Activated T-helper 17 cell treated with anti-CD3 and anti-CD28 coated beads, Interleukin-2, amount 50 U/mL, for 72 hours (primary cell): ENCODE measurements around the gene ASCC2. TPM values are rescaled to one million over a fixed set of nuclear protein-coding genes. Genes with fewer than 3 reads are reported as not detected.
"Not testable (repeated sequence)": the region's sequence is repeated elsewhere in the genome, so short reads cannot be mapped to it uniquely, and the experiment has no call there.

Experiments
- ATAC-seq: fragments of 150-1000 bp; cut with Tn5 transposase; replicated peaks from 2 replicates; pipeline ENCODE4 v1.10.0; 2021; ENCODE audit warnings: mild to moderate bottlenecking, moderate library complexity
- H3K27ac Mint-ChIP-seq: one replicate; pipeline ENCODE4 v1.8.0; 2022; ENCODE audit warnings: mixed read lengths
- H3K27me3 Mint-ChIP-seq: one replicate; pipeline ENCODE4 v1.8.0; 2022; ENCODE audit warnings: mixed read lengths
- H3K36me3 Mint-ChIP-seq: one replicate; pipeline ENCODE4 v1.8.0; 2022; ENCODE audit warnings: low read depth, mild to moderate bottlenecking, mixed read lengths
- H3K4me1 Mint-ChIP-seq: one replicate; pipeline ENCODE4 v1.8.0; 2022; ENCODE audit warnings: mixed read lengths
- H3K4me3 Mint-ChIP-seq: one replicate; pipeline ENCODE4 v1.8.0; 2022; ENCODE audit warnings: mild to moderate bottlenecking, mixed read lengths
- H3K9me3 Mint-ChIP-seq: one replicate; pipeline ENCODE4 v1.8.0; 2022; ENCODE audit warnings: mixed read lengths
- total RNA-seq, 2 donors: library from RNA; stranded (reverse); gene quantifications; one replicate each; pipeline ENCODE4 v1.2.3, GENCODE V29; 2022

The ASCC2 gene
- total RNA-seq, 2 donors from 2014 or later, result 62.0 to 79.4 TPM

DNA sequence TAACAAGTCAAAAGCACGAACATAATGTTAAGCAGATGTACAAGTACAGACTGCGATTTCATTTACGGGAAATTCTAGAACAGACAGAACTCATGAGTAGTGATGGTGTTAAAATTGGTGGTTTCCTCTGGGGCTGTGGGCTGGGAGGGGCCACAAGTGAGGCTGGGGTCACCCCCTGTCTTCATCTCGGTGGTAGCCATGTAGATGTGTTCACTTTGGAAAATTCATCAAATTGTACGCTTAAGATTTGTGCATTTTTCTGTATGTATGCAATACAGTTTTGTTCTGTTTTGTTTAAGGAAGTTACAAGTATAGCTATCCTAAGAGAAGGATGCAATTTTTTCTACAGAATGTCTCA lies 504 bp upstream of the ASCC2 start:
- Mint-ChIP-seq H3K4me1 (peaks cover 13% of the 10 kb centered on the region), H3K9me3 (no peaks in the 10 kb centered on the region), H3K27me3 (no peaks in the 10 kb centered on the region), H3K27ac (peak overlapping the region; percentile 97), H3K36me3 (peaks cover 24% of the 10 kb centered on the region), H3K4me3 (peak overlapping the region; percentile 98)
- ATAC-seq, result peak; percentile 18

DNA sequence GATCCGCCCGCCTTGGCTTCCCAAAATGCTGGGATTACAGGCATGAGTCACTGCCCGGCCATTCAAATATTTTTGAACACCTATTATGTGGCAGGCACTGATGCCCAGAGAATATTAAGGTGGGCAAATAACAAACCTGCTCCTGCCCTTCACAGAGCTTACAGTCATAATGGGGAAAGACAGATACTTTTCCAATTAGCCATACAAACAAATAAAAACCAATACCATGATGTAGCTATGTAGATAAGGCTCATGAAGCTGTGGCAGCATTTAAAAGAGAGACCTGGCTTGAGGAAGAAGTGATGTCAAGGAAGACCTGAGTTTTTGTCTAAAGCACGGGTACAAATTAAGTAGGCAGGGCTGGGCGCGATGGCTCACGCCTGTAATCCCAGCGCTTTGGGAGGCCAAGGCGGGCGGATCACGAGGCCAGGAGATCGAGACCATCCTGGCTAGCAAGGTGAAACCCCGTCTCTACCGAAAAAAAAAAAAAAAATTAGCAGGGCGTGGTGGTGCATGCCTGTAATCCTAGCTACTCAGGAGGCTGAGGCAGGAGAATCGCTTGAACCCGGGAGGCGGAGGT lies 1.2 kb downstream of the ASCC2 start:
- not testable (repeated sequence) for H3K27ac Mint-ChIP-seq

GRCh38 chr22:29834046-29834445 lies 4.0 kb downstream of the ASCC2 start:
- Mint-ChIP-seq H3K9me3 (no peaks in the 10 kb centered on the region), H3K4me1 (peaks cover 20% of the 10 kb centered on the region), H3K4me3 (no peak overlapping the region), H3K27ac (peak overlapping the region; percentile 9), H3K27me3 (no peaks in the 10 kb centered on the region), H3K36me3 (peaks cover 63% of the 10 kb centered on the region)
- ATAC-seq, result no peak

More for the DNA sequence above, 1.2 kb downstream of the ASCC2 start:
- peaks cover 40% of the 10 kb centered on the region for H3K36me3 Mint-ChIP-seq
- H3K4me1 Mint-ChIP-seq, result peaks cover 17% of the 10 kb centered on the region
- not testable (repeated sequence) for H3K27me3 Mint-ChIP-seq, H3K9me3 Mint-ChIP-seq, ATAC-seq
- peak overlapping the region; percentile 98 for H3K4me3 Mint-ChIP-seq

DNA sequence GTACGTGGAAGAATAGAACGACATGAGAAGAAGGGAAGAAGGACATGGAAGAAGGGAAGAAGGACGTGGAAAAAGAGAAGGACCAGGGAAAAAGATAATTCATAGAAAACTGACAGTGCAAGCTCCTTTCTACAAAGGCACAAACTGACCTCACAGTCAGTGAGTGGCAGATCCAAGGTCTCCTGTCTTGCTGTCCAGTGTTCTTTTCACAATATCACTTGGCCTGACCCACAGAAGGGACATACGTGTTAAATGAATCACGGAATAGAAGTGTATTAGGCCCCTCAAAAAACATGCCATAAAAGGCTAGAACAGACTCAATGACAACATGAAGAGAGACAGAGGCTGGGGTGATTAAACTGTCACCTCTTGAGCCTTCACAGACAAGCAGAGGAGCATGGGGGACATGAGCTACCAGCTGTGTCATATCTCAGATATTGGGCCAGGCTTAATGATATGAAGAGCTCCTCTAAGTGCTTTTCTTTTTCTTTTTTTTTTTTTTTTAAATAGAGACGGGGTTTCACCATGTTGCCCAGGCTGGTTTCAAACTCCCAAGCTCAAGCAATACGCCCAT lies 4.6 kb downstream of the ASCC2 start:
- no peak for ATAC-seq
- no peaks in the 10 kb centered on the region for H3K9me3 Mint-ChIP-seq
- peaks cover 66% of the 10 kb centered on the region for H3K36me3 Mint-ChIP-seq
- peaks cover 18% of the 10 kb centered on the region for H3K4me1 Mint-ChIP-seq
- no peak overlapping the region for H3K4me3 Mint-ChIP-seq
- peak overlapping the region; percentile 61 for H3K27ac Mint-ChIP-seq
- no peaks in the 10 kb centered on the region for H3K27me3 Mint-ChIP-seq

- Mint-ChIP-seq H3K27me3 (no peaks in the 10 kb centered on the region), H3K27ac (peak overlapping the region; percentile 50), H3K9me3 (no peaks in the 10 kb centered on the region), H3K4me3 (no peak overlapping the region), H3K36me3 (peaks cover 75% of the 10 kb centered on the region), H3K4me1 (peaks cover 23% of the 10 kb centered on the region)
- ATAC-seq, result no peak
These were observed 6.1 kb downstream of the ASCC2 start for GRCh38 chr22:29831958-29832357.

DNA sequence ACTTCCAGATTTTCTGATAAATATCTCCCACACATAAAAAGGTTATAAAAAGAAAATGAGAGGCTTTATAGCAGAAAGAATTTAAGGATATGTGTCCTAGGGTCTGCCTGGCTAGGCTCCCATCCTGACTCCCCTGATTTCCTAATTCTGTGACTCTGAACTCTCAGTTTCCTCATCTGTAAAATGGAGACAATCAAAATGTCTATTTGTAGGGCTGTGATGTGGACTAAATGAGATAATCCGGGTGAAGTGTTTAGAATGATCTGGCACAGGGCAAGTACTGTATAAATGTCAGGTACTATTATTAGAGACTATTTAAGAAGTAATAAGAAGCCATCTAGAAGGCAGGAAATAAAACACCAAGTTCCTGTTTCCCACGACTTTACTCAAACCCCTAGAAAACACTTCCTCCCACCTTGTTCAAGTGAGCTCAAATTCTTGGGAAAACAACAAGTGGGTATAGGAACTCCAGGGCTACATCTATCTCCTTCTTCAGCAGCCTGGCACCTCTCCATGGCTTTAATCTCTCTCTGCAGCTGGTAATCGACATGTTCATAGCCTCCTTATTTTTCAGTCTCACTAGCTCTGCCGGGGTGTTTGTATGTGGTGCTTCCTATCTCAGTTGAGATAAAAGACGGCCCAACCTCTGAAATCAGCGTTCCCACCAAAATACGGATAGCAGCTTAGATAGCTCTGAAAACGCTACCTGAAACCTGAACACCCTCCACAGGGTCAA lies 6.7 kb downstream of the ASCC2 start:
- ATAC-seq, result no peak
- no peaks in the 10 kb centered on the region for H3K9me3 Mint-ChIP-seq
- H3K27me3 Mint-ChIP-seq, result no peaks in the 10 kb centered on the region
- peak overlapping the region; percentile 50 for H3K27ac Mint-ChIP-seq
- no peak overlapping the region for H3K4me3 Mint-ChIP-seq
- H3K36me3 Mint-ChIP-seq, result peaks cover 75% of the 10 kb centered on the region
- H3K4me1 Mint-ChIP-seq, result peaks cover 23% of the 10 kb centered on the region

GRCh38 chr22:29830585-29830984 lies 7.5 kb downstream of the ASCC2 start:
- Mint-ChIP-seq H3K4me1 (peaks cover 15% of the 10 kb centered on the region), H3K36me3 (peaks cover 73% of the 10 kb centered on the region), H3K27ac (no peak overlapping the region), H3K27me3 (no peaks in the 10 kb centered on the region), H3K9me3 (no peaks in the 10 kb centered on the region), H3K4me3 (no peak overlapping the region)
- ATAC-seq, result no peak

GRCh38 chr22:29827726-29828125 lies 10.3 kb downstream of the ASCC2 start:
- H3K4me1 Mint-ChIP-seq, H3K27me3 Mint-ChIP-seq, H3K4me3 Mint-ChIP-seq, H3K9me3 Mint-ChIP-seq, ATAC-seq: not testable (repeated sequence)
- H3K36me3 Mint-ChIP-seq, result peaks cover 83% of the 10 kb centered on the region
- peak overlapping the region; percentile 82 for H3K27ac Mint-ChIP-seq

DNA sequence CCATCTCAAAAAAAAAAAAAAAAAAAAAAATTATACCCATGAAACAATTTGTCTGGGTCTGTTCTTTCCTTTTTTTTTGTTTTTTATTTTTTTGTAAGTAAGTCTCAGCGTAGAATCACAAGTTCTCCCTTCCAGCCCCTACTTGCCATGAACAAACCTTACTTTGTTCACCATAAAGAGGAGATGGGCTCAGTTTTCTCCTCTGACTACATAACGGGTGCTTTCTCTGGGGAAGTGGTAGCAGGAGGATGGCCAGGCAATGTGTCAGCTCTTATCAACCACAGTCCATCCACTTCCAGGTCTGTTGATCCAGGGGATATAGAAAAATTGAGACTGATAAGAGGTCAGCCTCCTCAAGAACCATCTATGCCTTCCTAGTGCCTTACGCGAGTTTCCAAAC lies 11.0 kb downstream of the ASCC2 start:
- Mint-ChIP-seq H3K9me3 (no peaks in the 10 kb centered on the region), H3K4me3 (no peak overlapping the region), H3K4me1 (peaks cover 9% of the 10 kb centered on the region), H3K27me3 (no peaks in the 10 kb centered on the region), H3K27ac (peak overlapping the region; percentile 82), H3K36me3 (peaks cover 83% of the 10 kb centered on the region)
- no peak for ATAC-seq

DNA sequence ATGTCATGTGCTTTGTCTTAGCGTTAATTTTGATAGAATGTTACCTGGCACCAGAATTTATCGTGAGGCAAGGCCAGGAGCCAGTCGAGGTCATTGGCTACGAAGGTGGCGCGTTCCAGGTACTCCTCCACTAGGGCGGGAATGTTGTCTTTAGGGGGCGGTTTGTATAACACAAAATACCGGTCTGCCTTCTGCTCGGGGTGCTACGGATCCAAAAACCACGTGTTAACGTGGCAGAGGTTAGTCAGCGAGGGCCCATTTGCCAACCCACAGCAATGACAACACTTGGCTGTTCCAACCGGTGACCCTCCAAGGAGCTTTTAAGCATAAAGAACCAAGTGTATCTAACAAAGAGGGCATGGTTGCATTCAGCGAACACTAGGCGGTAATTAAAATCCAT lies 12.5 kb downstream of the ASCC2 start:
- Mint-ChIP-seq H3K36me3 (peaks cover 83% of the 10 kb centered on the region), H3K27ac (no peak overlapping the region), H3K27me3 (no peaks in the 10 kb centered on the region), H3K4me1 (peaks cover 13% of the 10 kb centered on the region), H3K4me3 (no peak overlapping the region), H3K9me3 (no peaks in the 10 kb centered on the region)
- no peak for ATAC-seq

- H3K27ac Mint-ChIP-seq, result no peak overlapping the region
- peaks cover 83% of the 10 kb centered on the region for H3K36me3 Mint-ChIP-seq
- H3K27me3 Mint-ChIP-seq, result no peaks in the 10 kb centered on the region
- H3K4me1 Mint-ChIP-seq, result peaks cover 13% of the 10 kb centered on the region
- H3K9me3 Mint-ChIP-seq, result no peaks in the 10 kb centered on the region
- no peak overlapping the region for H3K4me3 Mint-ChIP-seq
- ATAC-seq, result no peak
These were observed 13.4 kb downstream of the ASCC2 start for GRCh38 chr22:29824677-29825076.

GRCh38 chr22:29821291-29822016 lies 16.6 kb downstream of the ASCC2 start:
- Mint-ChIP-seq H3K27me3 (no peaks in the 10 kb centered on the region), H3K36me3 (peaks cover 96% of the 10 kb centered on the region), H3K4me3 (peak overlapping the region; percentile 47), H3K27ac (peak overlapping the region; percentile 90), H3K4me1 (peaks cover 8% of the 10 kb centered on the region), H3K9me3 (no peaks in the 10 kb centered on the region)
- ATAC-seq, result peak; percentile 99

GRCh38 chr22:29820961-29821290 lies 17.1 kb downstream of the ASCC2 start:
- ATAC-seq, result no peak
- no peaks in the 10 kb centered on the region for H3K9me3 Mint-ChIP-seq
- peak overlapping the region; percentile 90 for H3K27ac Mint-ChIP-seq
- peaks cover 100% of the 10 kb centered on the region for H3K36me3 Mint-ChIP-seq
- no peaks in the 10 kb centered on the region for H3K27me3 Mint-ChIP-seq
- peaks cover 8% of the 10 kb centered on the region for H3K4me1 Mint-ChIP-seq
- peak overlapping the region; percentile 47 for H3K4me3 Mint-ChIP-seq

- ATAC-seq, result no peak
- peaks cover 8% of the 10 kb centered on the region for H3K4me1 Mint-ChIP-seq
- H3K27ac Mint-ChIP-seq, result peak overlapping the region; percentile 34
- no peak overlapping the region for H3K4me3 Mint-ChIP-seq
- no peaks in the 10 kb centered on the region for H3K27me3 Mint-ChIP-seq
- no peaks in the 10 kb centered on the region for H3K9me3 Mint-ChIP-seq
- peaks cover 100% of the 10 kb centered on the region for H3K36me3 Mint-ChIP-seq
These were observed 18.6 kb downstream of the ASCC2 start for GRCh38 chr22:29819501-29819900.

DNA sequence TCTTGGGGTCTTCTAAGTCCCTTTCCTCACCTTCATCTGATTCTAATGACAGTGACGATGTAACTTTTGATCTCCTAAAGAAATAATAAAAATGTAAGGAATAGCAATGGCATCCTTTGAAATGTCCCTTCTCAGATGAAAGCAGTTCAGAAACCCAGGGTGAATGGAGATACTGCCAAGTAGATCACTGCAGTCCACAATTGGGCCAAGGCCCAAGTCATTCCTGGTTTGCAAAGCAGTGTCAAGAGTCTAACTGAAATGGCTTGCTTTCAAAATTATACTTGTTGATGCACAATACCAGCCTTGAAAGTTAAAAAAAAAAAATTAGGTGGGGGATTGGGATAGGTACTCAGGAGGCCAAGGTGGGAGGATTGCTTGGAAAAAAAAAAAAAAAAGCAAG lies 20.4 kb downstream of the ASCC2 start:
- no peak overlapping the region for H3K4me3 Mint-ChIP-seq
- no peaks in the 10 kb centered on the region for H3K27me3 Mint-ChIP-seq
- H3K27ac Mint-ChIP-seq, result peak overlapping the region; percentile 62
- no peak for ATAC-seq
- H3K4me1 Mint-ChIP-seq, result peaks cover 8% of the 10 kb centered on the region
- no peaks in the 10 kb centered on the region for H3K9me3 Mint-ChIP-seq
- H3K36me3 Mint-ChIP-seq, result peaks cover 100% of the 10 kb centered on the region
